GM12891 (cell line): ENCODE results near the gene PAX9.

Experiments
- DNase-seq: peaks from one replicate; pipeline ENCODE4 v3.0.0; 2011; ENCODE audit warnings: low spot score; ENCODE audit not compliant: insufficient read length
- FAIRE-seq: peaks from 2 replicates; lab custom pipeline; 2011; peaks lifted over from hg19 to GRCh38; lab: Jason Lieb, UNC
- PAX5 ChIP-seq: IDR thresholded peaks from 2 replicates; pipeline ENCODE4 v1.6.1; 2011; ENCODE audit warnings: low read length, moderate library complexity, mild to moderate bottlenecking; ENCODE audit not compliant: insufficient read depth, severe bottlenecking
- POLR2A ChIP-seq: IDR thresholded peaks from 2 replicates; pipeline ENCODE4 v1.6.1; 2011; ENCODE audit warnings: low read depth, low read length, control low read depth
- POLR2AphosphoS5 ChIP-seq: IDR thresholded peaks from 2 replicates; pipeline ENCODE4 v1.6.1; 2011; ENCODE audit warnings: low read depth, low read length, control low read depth
- POU2F2 ChIP-seq: IDR thresholded peaks from 2 replicates; pipeline ENCODE4 v1.6.1; 2011; ENCODE audit warnings: low read depth, mild to moderate bottlenecking, control low read depth, low read length, moderate library complexity
- SPI1 ChIP-seq: IDR thresholded peaks from 2 replicates; pipeline ENCODE4 v1.6.1; 2011; ENCODE audit warnings: low read depth, low read length, control low read depth
- TAF1 ChIP-seq: IDR thresholded peaks from 2 replicates; pipeline ENCODE4 v1.6.1; 2011; ENCODE audit warnings: low read depth, low read length, control low read depth

The PAX9 gene

DNA sequence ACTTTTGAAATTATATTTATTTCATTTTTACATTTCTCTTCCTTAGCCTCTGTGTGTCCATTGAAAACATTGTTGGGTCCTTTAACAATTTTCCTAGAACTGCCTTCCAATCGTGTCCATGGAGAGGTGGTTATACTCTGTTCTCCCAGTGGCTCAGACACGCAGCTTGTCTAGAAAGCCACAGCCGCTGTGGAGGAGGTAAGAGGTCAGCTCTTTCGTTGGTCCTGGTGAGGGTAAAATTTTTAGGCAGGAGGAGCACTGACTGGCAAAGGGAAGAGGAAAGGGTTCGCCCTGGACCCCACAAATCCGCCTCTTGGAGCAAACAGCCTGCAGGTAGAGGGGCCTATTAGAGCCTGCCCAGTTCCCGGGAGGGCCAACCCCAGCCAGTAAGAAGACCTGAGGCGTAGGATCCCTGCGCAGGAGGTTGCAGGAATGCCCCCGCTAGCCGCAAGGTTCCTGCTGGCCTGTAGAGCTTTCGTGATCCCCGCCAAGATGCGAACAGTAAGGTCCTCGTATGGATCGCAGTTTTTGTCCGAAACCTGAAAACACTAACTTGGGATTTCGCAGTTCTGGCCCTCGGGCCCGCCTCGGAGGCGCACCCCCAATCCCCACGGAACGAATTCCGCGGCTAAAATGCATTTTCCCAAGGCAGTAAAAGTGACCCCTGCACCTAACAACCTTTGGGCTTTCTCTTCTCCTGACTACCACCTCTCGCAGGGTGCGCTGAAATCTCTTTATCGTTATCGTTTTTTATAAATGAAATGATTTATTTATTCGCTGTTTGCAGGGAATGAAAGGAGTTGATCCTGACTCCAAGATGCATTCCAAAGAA lies 7.5 kb upstream of the PAX9 start:
- DNase-seq (no peak), FAIRE-seq (no peak)
- TF ChIP-seq POLR2A: no peak
- TF ChIP-seq POU2F2: no peak
- TF ChIP-seq PAX5: no peak
- TF ChIP-seq SPI1: no peak
- TF ChIP-seq TAF1: no peak
- no peak for TF ChIP-seq POLR2AphosphoS5

DNA sequence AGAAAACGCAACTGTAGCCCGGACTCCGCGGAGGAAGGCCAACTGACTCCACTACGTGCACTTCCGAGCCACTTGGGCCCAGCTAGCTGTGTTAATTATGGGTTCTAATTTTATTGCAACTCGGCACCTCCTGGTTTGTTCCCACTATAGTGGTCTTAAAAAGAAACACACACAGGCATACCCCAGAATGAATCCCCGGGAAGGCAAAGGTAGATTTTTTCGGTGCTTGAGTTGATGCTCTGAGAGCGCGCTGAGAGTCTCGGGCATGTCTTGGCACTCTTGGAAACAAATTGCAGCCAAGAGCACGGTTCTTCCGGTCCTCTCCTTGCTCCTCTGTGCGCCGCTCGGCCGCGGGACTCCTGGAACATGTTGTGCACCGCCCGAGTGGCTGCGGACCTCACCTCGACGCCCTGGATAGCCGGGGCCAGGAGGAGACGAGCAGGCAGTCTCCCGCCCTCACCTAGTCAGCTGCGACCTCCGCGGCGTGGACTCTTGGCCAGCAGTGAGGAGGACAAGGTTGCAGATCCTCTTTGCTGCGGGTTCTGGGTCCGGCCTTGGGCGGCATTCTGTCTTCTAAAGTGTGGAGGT lies 6.8 kb upstream of the PAX9 start:
- TF ChIP-seq POLR2AphosphoS5 (no peak), SPI1 (no peak)
- FAIRE-seq: no peak
- DNase-seq: no peak

GRCh38 chr14:36655571-36655962 lies 6.1 kb upstream of the PAX9 start:
- no peak for DNase-seq
- TF ChIP-seq TAF1 (no peak), SPI1 (no peak), PAX5 (no peak), POLR2A (no peak), POU2F2 (no peak), POLR2AphosphoS5 (no peak)

DNA sequence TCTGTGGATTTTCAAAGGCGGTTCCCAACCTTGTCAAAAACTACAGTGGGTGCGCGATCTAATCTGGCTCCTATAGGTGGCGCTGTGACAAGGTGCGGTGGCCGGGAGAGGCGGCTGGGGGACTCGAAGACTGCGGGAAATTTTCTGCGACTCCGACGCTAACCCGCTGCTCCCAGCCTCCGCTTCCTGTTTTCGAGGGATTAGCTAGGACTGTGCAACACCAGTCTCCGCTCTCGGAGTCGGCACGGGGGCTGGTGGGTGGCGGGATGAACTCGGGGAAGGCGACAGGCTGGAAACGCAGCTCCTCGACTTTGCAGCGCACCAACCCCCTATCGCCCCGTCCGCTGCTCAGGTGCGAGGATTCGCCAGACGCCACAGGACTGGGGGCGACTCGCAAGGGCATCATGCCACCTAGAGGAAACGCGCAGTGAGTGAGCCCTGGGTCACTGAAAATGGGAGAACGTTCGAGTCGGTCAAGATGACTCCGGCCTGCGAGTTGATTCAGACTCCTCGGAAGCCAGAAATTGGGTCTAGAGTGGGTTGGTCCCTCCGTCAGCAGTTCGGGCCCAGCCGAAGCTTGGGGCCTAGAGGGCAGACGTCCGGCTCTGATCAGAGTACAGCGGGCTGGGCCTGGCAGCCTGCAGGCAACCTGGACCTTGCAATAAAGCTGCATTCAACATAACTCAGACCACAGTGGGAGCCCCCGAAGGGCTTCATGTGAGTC lies 5.5 kb upstream of the PAX9 start:
- TF ChIP-seq PAX5 (no peak), SPI1 (no peak), TAF1 (no peak), POLR2A (no peak), POU2F2 (no peak), POLR2AphosphoS5 (no peak)
- FAIRE-seq (no peak), DNase-seq (no peak)

More at GRCh38 chr14:36655571-36655962, 6.1 kb upstream of the PAX9 start:
- FAIRE-seq: no peak

- TF ChIP-seq SPI1: no peak
- TF ChIP-seq PAX5: no peak
- TF ChIP-seq POLR2A: no peak
- FAIRE-seq (no peak), DNase-seq (no peak)
These were observed 4.8 kb upstream of the PAX9 start for GRCh38 chr14:36656687-36657398.

GRCh38 chr14:36657399-36658122 lies 4.1 kb upstream of the PAX9 start:
- TF ChIP-seq POLR2AphosphoS5 (no peak), SPI1 (no peak), PAX5 (no peak), POU2F2 (no peak), TAF1 (no peak), POLR2A (no peak)
- DNase-seq (no peak), FAIRE-seq (no peak)

DNA sequence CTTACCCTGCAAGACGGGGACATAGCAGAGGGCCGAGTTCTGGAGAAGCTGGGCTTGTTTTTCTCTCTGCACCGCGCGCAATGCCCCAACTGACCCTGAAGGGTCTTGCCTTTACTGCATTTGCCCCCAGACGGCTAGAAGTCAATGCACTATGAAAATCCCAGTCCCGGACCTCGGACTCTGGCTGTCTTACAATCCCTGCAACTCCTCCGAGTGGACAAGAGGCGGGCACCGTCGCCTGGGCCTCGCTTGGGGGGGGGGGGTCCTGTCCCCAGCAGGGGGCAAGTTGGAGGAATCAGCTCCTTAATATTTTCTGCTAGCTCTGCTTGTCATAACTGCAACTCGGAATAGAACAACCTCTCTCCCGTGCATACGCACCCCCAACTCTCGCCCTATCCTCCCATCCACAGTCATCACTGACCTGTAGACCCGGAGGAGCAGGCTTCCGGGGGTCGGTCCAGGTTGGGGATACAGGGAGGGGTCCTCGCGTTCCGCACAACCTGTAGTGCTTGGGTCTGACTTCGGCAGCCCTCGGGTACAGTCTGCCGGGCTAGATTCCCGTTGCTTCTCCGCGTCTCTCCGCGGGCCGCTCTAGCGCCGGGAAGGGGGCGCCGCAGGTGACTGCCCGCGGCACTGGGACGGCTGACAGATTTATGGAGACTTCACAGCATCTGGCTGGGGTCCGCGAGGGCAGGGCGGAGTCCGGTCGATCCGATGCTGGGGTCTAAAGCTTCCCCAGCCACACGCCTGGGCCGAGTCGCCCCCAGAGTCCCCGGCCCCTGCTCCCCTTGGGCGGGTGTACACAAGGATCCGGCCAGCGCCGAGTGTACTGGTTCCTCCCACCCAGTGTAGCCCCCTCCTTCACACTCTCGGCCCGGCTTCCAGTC lies 3.3 kb upstream of the PAX9 start:
- FAIRE-seq: no peak
- no peak for DNase-seq
- TF ChIP-seq POLR2A: no peak
- TF ChIP-seq POLR2AphosphoS5: no peak
- TF ChIP-seq POU2F2: no peak
- TF ChIP-seq PAX5: no peak
- TF ChIP-seq TAF1: no peak
- TF ChIP-seq SPI1: no peak
